Neuronal stem cell (in vitro differentiated cells): ENCODE measurements around the gene KLK1.

Source experiments
- DNase-seq: peaks from one replicate; pipeline ENCODE4 v3.0.0-alpha.2; 2013; ENCODE audit warnings: low spot score
- H2AFZ ChIP-seq: one replicate; pipeline ENCODE4 v1.6.1; 2013; ENCODE audit warnings: mild to moderate bottlenecking, low read length, inconsistent platforms
- H2AK5ac ChIP-seq: 2 replicates; pipeline ENCODE4 v1.6.1; 2013; ENCODE audit warnings: low read depth, mild to moderate bottlenecking, inconsistent platforms, low read length, moderate library complexity, mixed read lengths
- H2BK120ac ChIP-seq: 2 replicates; pipeline ENCODE4 v1.6.1; 2013; ENCODE audit warnings: low read depth, mild to moderate bottlenecking, inconsistent platforms, low read length, moderate library complexity, mixed read lengths
- H2BK12ac ChIP-seq: one replicate; pipeline ENCODE4 v1.6.1; 2013; ENCODE audit warnings: low read length, inconsistent platforms
- H2BK15ac ChIP-seq: 2 replicates; pipeline ENCODE4 v1.6.1; 2013; ENCODE audit warnings: mild to moderate bottlenecking, low read length, inconsistent platforms, mixed read lengths
- H2BK5ac ChIP-seq: one replicate; pipeline ENCODE4 v1.6.1; 2013; ENCODE audit warnings: inconsistent platforms, mild to moderate bottlenecking, low read length, moderate library complexity
- H3K14ac ChIP-seq: one replicate; pipeline ENCODE4 v1.6.1; 2013; ENCODE audit warnings: low read length, inconsistent platforms
- H3K18ac ChIP-seq: 2 replicates; pipeline ENCODE4 v1.6.1; 2013; ENCODE audit warnings: low read length, inconsistent platforms
- H3K23ac ChIP-seq: 2 replicates; pipeline ENCODE4 v1.6.1; 2013; ENCODE audit warnings: low read depth, mild to moderate bottlenecking, mixed read lengths, low read length, inconsistent platforms; ENCODE audit not compliant: poor library complexity
- H3K27ac ChIP-seq: replicated peaks from 3 replicates; pipeline ENCODE4 v1.5.1; 2013; ENCODE audit warnings: low read length, inconsistent platforms
- H3K27me3 ChIP-seq, 3 experiments: 2 replicates each; pipeline ENCODE4 v1.6.1; 2013; ENCODE audit warnings: low read length in 3 of 3, mild to moderate bottlenecking in 2 of 3, inconsistent platforms in 1 of 3, low read depth in 1 of 3, mixed read lengths in 1 of 3, moderate library complexity in 1 of 3; ENCODE audit not compliant: control insufficient read depth in 3 of 3, insufficient read depth in 3 of 3
- H3K36me3 ChIP-seq, 2 donors: replicated peaks in 1 of 2; 2 replicates each; pipeline ENCODE4 v1.6.1; 2013; ENCODE audit warnings: low read length in 2 of 2; ENCODE audit not compliant: control insufficient read depth in 2 of 2, insufficient read depth in 2 of 2
- H3K4ac ChIP-seq: 2 replicates; pipeline ENCODE4 v1.6.1; 2013; ENCODE audit warnings: inconsistent platforms, mild to moderate bottlenecking, low read length, moderate library complexity
- H3K4me1 ChIP-seq, 2 donors: 1 replicate in 1 of 2; 2 replicates in 1 of 2; pipeline ENCODE4 v1.6.1; 2013; ENCODE audit warnings: low read length in 2 of 2, low read depth in 1 of 2; ENCODE audit not compliant: control insufficient read depth in 2 of 2, insufficient read depth in 1 of 2
- H3K4me2 ChIP-seq: one replicate; pipeline ENCODE4 v1.6.1; 2013; ENCODE audit warnings: mild to moderate bottlenecking, low read length, inconsistent platforms; ENCODE audit not compliant: insufficient read depth, poor library complexity, severe bottlenecking
- H3K4me3 ChIP-seq, 2 donors: 2 replicates each; pipeline ENCODE4 v1.5.1; 2013; ENCODE audit warnings: low read length in 2 of 2, mild to moderate bottlenecking in 2 of 2, inconsistent platforms in 1 of 2, moderate library complexity in 1 of 2
- H3K79me1 ChIP-seq: one replicate; pipeline ENCODE4 v1.6.1; 2013; ENCODE audit warnings: low read depth, mild to moderate bottlenecking, inconsistent platforms, low read length, moderate library complexity
- H3K9ac ChIP-seq: one replicate; pipeline ENCODE4 v1.6.1; 2013; ENCODE audit warnings: mild to moderate bottlenecking, low read depth, low read length, inconsistent platforms; ENCODE audit not compliant: poor library complexity
- H3K9me3 ChIP-seq, 2 donors: replicated peaks in 1 of 2; 2 replicates each; pipeline versions ENCODE3 to v1.6.1; 2013; ENCODE audit warnings: low read length in 2 of 2, mild to moderate bottlenecking in 2 of 2, inconsistent platforms in 1 of 2, low read depth in 1 of 2, mixed read lengths in 1 of 2, moderate library complexity in 1 of 2; ENCODE audit not compliant: control insufficient read depth in 2 of 2, insufficient read depth in 1 of 2
- H4K8ac ChIP-seq: one replicate; pipeline ENCODE4 v1.6.1; 2013; ENCODE audit warnings: low read depth, mild to moderate bottlenecking, inconsistent platforms, low read length, moderate library complexity
- H4K91ac ChIP-seq: one replicate; pipeline ENCODE4 v1.6.1; 2013; ENCODE audit warnings: low read length, low read depth, mild to moderate bottlenecking, inconsistent platforms; ENCODE audit not compliant: poor library complexity
- WGBS, 2 donors: extraction: QIAGEN DNeasy Blood & Tissue Kit; methylation state at CpG; one replicate each; pipeline ENCODE4 v1.1.7; 2013; ENCODE audit warnings: missing lambda C conversion rate in 2 of 2, mixed read lengths in 1 of 2; ENCODE audit not compliant: insufficient read length in 2 of 2, insufficient replicate concordance in 1 of 2; ENCODE audit errors: extremely low coverage in 2 of 2; 5-methylcytosine and 5-hydroxymethylcytosine counted together

The KLK1 gene

DNA sequence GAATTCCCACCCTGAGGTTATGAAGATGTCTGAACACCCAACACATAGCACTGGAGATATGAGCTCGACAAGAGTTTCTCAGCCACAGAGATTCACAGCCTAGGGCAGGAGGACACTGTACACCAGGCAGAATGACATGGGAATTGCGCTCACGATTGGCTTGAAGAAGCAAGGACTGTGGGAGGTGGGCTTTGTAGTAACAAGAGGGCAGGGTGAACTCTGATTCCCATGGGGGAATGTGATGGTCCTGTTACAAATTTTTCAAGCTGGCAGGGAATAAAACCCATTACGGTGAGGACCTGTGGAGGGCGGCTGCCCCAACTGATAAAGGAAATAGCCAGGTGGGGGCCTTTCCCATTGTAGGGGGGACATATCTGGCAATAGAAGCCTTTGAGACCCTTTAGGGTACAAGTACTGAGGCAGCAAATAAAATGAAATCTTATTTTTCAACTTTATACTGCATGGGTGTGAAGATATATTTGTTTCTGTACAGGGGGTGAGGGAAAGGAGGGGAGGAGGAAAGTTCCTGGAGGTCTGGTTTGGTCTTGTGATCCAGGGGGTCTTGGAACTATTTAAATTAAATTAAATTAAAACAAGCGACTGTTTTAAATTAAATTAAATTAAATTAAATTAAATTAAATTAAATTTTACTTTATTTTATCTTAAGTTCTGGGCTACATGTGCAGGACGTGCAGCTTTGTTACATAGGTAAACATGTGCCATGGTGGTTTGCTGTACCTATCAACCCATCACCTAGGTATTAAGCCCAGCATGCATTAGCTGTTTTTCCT, 38.1 kb upstream of the KLK1 start:
- WGBS, 2 donors, result no CpG with 5 or more reads among the region's 7 CpGs
- Histone ChIP-seq H3K79me1 (no peaks in the 10 kb centered on the region), H3K14ac (no peak overlapping the region), H2AFZ (no peak overlapping the region), H3K4me3 (no peak overlapping the region), H3K27me3 (peaks cover 0 to 50% (median 0%) of the 10 kb centered on the region in 3 experiments), H3K23ac (no peak overlapping the region), H3K4me2 (no peak overlapping the region), H3K9ac (no peak overlapping the region), H3K9me3 (peaks cover 0 to 3% of the 10 kb centered on the region in 2 donors), H2BK5ac (no peak overlapping the region), H2BK120ac (no peak overlapping the region), H3K4ac (no peak overlapping the region), H2BK12ac (no peak overlapping the region), H3K27ac (no peak overlapping the region), H3K18ac (no peak overlapping the region), H4K8ac (no peak overlapping the region), H4K91ac (no peak overlapping the region), H2BK15ac (no peak overlapping the region), H3K36me3 (no peaks in the 10 kb centered on the region), H2AK5ac (no peak overlapping the region), H3K4me1 (no peaks in the 10 kb centered on the region)
- DNase-seq, result no peak

DNA sequence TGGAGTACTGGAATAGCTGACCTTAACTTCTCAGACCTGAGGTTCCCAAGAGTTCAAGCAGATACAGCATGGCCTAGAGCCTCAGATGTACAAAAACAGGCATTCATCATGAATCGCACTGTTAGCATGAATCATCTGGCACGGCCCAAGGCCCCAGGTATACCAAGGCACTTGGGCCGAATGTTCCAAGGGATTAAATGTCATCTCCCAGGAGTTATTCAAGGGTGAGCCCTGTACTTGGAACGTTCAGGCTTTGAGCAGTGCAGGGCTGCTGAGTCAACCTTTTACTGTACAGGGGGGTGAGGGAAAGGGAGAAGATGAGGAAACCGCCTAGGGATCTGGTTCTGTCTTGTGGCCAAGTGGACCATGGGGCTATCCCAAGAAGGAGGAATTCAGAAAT, 37.4 kb upstream of the KLK1 start:
- no CpG with 5 or more reads among the region's 5 CpGs for WGBS, 2 donors
- no peak overlapping the region for H3K4ac ChIP-seq
- no peak overlapping the region for H2AK5ac ChIP-seq
- peaks cover 0 to 3% of the 10 kb centered on the region in 2 donors for H3K9me3 ChIP-seq
- no peak overlapping the region for H3K9ac ChIP-seq
- H4K8ac ChIP-seq, result no peak overlapping the region
- H3K14ac ChIP-seq, result no peak overlapping the region
- H3K4me3 ChIP-seq, result no peak overlapping the region
- H3K27me3 ChIP-seq, result peaks cover 0 to 49% (median 0%) of the 10 kb centered on the region in 3 experiments
- no peaks in the 10 kb centered on the region for H3K4me1 ChIP-seq
- no peak overlapping the region for H4K91ac ChIP-seq
- no peak overlapping the region for H2AFZ ChIP-seq
- H3K18ac ChIP-seq, result no peak overlapping the region
- no peaks in the 10 kb centered on the region for H3K79me1 ChIP-seq
- no peak overlapping the region for H2BK120ac ChIP-seq
- no peak overlapping the region for H3K27ac ChIP-seq
- no peak for DNase-seq
- H3K4me2 ChIP-seq, result no peak overlapping the region
- no peak overlapping the region for H2BK12ac ChIP-seq
- no peak overlapping the region for H2BK5ac ChIP-seq
- H3K36me3 ChIP-seq, result no peaks in the 10 kb centered on the region
- H3K23ac ChIP-seq, result no peak overlapping the region
- H2BK15ac ChIP-seq, result no peak overlapping the region

DNA sequence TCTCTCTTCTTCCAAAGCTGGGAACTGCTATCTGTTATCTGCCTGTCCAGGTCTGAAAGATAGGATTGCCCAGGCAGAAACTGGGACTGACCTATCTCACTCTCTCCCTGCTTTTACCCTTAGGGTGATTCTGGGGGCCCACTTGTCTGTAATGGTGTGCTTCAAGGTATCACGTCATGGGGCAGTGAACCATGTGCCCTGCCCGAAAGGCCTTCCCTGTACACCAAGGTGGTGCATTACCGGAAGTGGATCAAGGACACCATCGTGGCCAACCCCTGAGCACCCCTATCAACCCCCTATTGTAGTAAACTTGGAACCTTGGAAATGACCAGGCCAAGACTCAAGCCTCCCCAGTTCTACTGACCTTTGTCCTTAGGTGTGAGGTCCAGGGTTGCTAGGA, 36.3 kb upstream of the KLK1 start:
- H3K9me3 ChIP-seq, result peaks cover 0 to 3% of the 10 kb centered on the region in 2 donors
- no peak overlapping the region for H3K14ac ChIP-seq
- H3K4me3 ChIP-seq, result no peak overlapping the region
- H2AFZ ChIP-seq, result no peak overlapping the region
- H4K91ac ChIP-seq, result no peak overlapping the region
- H2BK5ac ChIP-seq, result no peak overlapping the region
- H3K36me3 ChIP-seq, result no peaks in the 10 kb centered on the region
- H2BK12ac ChIP-seq, result no peak overlapping the region
- no peak overlapping the region for H3K27ac ChIP-seq
- no peak overlapping the region for H3K23ac ChIP-seq
- WGBS, 2 donors, result no CpG with 5 or more reads among the region's 4 CpGs
- H3K4me1 ChIP-seq, result no peaks in the 10 kb centered on the region
- H3K79me1 ChIP-seq, result no peaks in the 10 kb centered on the region
- no peak overlapping the region for H3K18ac ChIP-seq
- no peak overlapping the region for H3K4me2 ChIP-seq
- H2BK15ac ChIP-seq, result no peak overlapping the region
- no peak overlapping the region for H3K9ac ChIP-seq
- H2AK5ac ChIP-seq, result no peak overlapping the region
- DNase-seq, result no peak
- H3K4ac ChIP-seq, result no peak overlapping the region
- peaks cover 0 to 56% (median 0%) of the 10 kb centered on the region in 3 experiments for H3K27me3 ChIP-seq
- no peak overlapping the region for H2BK120ac ChIP-seq
- H4K8ac ChIP-seq, result no peak overlapping the region

DNA sequence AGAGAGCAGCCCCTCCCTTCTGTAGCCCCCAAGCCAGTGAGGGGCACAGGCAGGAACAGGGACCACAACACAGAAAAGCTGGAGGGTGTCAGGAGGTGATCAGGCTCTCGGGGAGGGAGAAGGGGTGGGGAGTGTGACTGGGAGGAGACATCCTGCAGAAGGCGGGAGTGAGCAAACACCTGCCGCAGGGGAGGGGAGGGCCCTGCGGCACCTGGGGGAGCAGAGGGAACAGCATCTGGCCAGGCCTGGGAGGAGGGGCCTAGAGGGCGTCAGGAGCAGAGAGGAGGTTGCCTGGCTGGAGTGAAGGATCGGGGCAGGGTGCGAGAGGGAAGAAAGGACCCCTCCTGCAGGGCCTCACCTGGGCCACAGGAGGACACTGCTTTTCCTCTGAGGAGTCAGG, 35.3 kb upstream of the KLK1 start:
- H3K27me3 ChIP-seq, result peaks cover 0 to 59% (median 0%) of the 10 kb centered on the region in 3 experiments

More for the DNA sequence above, 35.3 kb upstream of the KLK1 start:
- H3K36me3 ChIP-seq, result no peaks in the 10 kb centered on the region
- no peak overlapping the region for H3K27ac ChIP-seq
- H3K18ac ChIP-seq, result peak overlapping the region; percentile 44
- H2BK120ac ChIP-seq, result no peak overlapping the region
- no peak overlapping the region for H2AK5ac ChIP-seq
- H3K23ac ChIP-seq, result no peak overlapping the region
- H3K4ac ChIP-seq, result no peak overlapping the region
- H2BK5ac ChIP-seq, result peak overlapping the region; percentile 61
- no peak overlapping the region for H3K14ac ChIP-seq
- no CpG with 5 or more reads among the region's 7 CpGs for WGBS, 2 donors
- no peak for DNase-seq
- H3K79me1 ChIP-seq, result no peaks in the 10 kb centered on the region
- no peak overlapping the region for H4K91ac ChIP-seq
- no peak overlapping the region for H2BK12ac ChIP-seq
- no peak overlapping the region for H3K9ac ChIP-seq
- H3K4me3 ChIP-seq, result no peak overlapping the region
- no peaks in the 10 kb centered on the region for H3K4me1 ChIP-seq
- H2AFZ ChIP-seq, result no peak overlapping the region
- H2BK15ac ChIP-seq, result no peak overlapping the region
- H3K4me2 ChIP-seq, result no peak overlapping the region
- H3K9me3 ChIP-seq, result peaks cover 0 to 3% of the 10 kb centered on the region in 2 donors
- H4K8ac ChIP-seq, result no peak overlapping the region
